ENCODE measurements around the gene GSC2. TPM values are rescaled to one million over a fixed set of nuclear protein-coding genes. Genes with fewer than 3 reads are reported as not detected.

GSC2 gene
- total and polyA plus RNA-seq, 2 of the 8 experiments (the other 6 are each of a cell fraction or from before 2014, with no cell fraction given) = 0.17 to 0.48 TPM

- TF ChIP-seq MAX (IDR thresholded peaks at IDR 0.05) (0 out of 2 replicates have a peak, but pooled peaks have one; percentile 21), GABPA (IDR thresholded peaks at IDR 0.05; ENCODE audit: borderline replicate concordance, insufficient read depth, low read length) (no peak)
- FAIRE-seq (no peak), DNase-seq (ENCODE audit: low read depth in 1 of 2, low spot score in 2 of 2) (peak in 1 of 2 experiments; percentile 66)
- Histone ChIP-seq H2AFZ (ENCODE audit: low read length) (no peak overlapping the region), H3K14ac (ENCODE audit: insufficient read length) (no peak overlapping the region), H3K23me2 (ENCODE audit: low read depth, low read length) (peaks cover 13% of the 10 kb centered on the region), H4K91ac (replicated peaks; ENCODE audit: insufficient read length, low read length) (no peak overlapping the region), H3K4me2 (ENCODE audit: insufficient read depth in 1 of 2, low read depth in 2 of 2, low read length in 2 of 2) (no peak overlapping the region; a peak in 2 of 4 replicates), H3K9ac (replicated peaks in 1 of 4; ENCODE audit: extremely low read depth in 1 of 4, low read depth in 3 of 4, low read length in 3 of 4) (no peak overlapping the region; a peak in 2 of 7 replicates), H3K23ac (ENCODE audit: insufficient read length) (no peak overlapping the region), H3K9me3 (ENCODE audit: insufficient read depth in 2 of 2, low read depth in 1 of 2, low read length in 1 of 2) (no peaks in the 10 kb centered on the region), H4K5ac (ENCODE audit: insufficient read length, low read depth, low read length) (no peak overlapping the region), H2AK5ac (ENCODE audit: low read depth, low read length) (no peak overlapping the region), H3K36me3 (ENCODE audit: control insufficient read depth in 2 of 4, insufficient read depth in 4 of 4, low read length in 3 of 4) (peaks cover 0 to 9% (median 0%) of the 10 kb centered on the region in 4 experiments; a peak in 2 of 8 replicates), H3K56ac (replicated peaks; ENCODE audit: insufficient read length, low read depth, low read length) (no peak overlapping the region), H3K4ac (replicated peaks; ENCODE audit: insufficient read length, low read depth, low read length) (no peak overlapping the region), H4K8ac (ENCODE audit: extremely low read depth, insufficient read depth, low read length) (peak overlapping the region; percentile 46; the same call in 1 of the 2 replicates), H2BK15ac (ENCODE audit: low read length) (no peak overlapping the region), H3K79me1 (ENCODE audit: low read depth, low read length) (peaks cover 18% of the 10 kb centered on the region), H2BK120ac (replicated peaks; ENCODE audit: low read depth, low read length) (no peak overlapping the region), H4K20me1 (replicated peaks in 1 of 2; ENCODE audit: control insufficient read depth in 1 of 2, insufficient read depth in 2 of 2, low read length in 2 of 2) (peaks cover 4 to 29% of the 10 kb centered on the region in 2 experiments), H3K27me3 (replicated peaks in 1 of 4; ENCODE audit: control insufficient read depth in 3 of 4, extremely low read depth in 1 of 4, insufficient read depth in 3 of 4, low read length in 3 of 4) (no peaks in the 10 kb centered on the region), H3K4me3 (ENCODE audit: extremely low read depth in 1 of 4, insufficient read depth in 2 of 4, low read depth in 3 of 4, low read length in 4 of 4) (no peak overlapping the region), H3K4me1 (replicated peaks in 1 of 4; ENCODE audit: control insufficient read depth in 3 of 4, insufficient read depth in 4 of 4, low read length in 3 of 4) (peaks cover 0 to 45% (median 28%) of the 10 kb centered on the region in 4 experiments; a peak in 6 of 7 replicates), H3K27ac (ENCODE audit: low read depth, low read length) (peak overlapping the region; percentile 46; the same call in 1 of the 2 replicates), H3K79me2 (ENCODE audit: control insufficient read depth in 1 of 2, insufficient read depth in 2 of 2, low read length in 2 of 2) (peaks cover 5 to 31% of the 10 kb centered on the region in 2 experiments; a peak in 3 of 4 replicates), H3K18ac (ENCODE audit: extremely low read depth, low read length) (no peak overlapping the region), H2BK20ac (ENCODE audit: low read length) (no peak overlapping the region), H2BK5ac (ENCODE audit: low read depth, low read length) (no peak overlapping the region; the same call in 1 of the 2 replicates), H2BK12ac (ENCODE audit: low read depth, low read length) (0 out of 2 replicates have a peak overlapping the region, but pooled peaks have one; percentile 23)
- CTCF ChIA-PET (ENCODE audit: partially characterized antibody) = interaction anchor here (3.7 kb wide), 1 partner anchor 31 kb away, joined by 28 read pairs; the partner anchor contains the start of gene ESS2
- 89% methylated on average over 8 of the region's 12 CpGs; no CpG with 5 or more reads in 1 of the 2 experiments for WGBS, 2 experiments (ENCODE audit: extremely low coverage in 1 of 2, insufficient coverage in 1 of 2, insufficient read length in 1 of 2, insufficient replicate concordance in 2 of 2, low coverage in 1 of 2, low lambda C conversion rate in 2 of 2, missing lambda C conversion rate in 1 of 2)
- POLR2A ChIA-PET (ENCODE audit: partially characterized antibody) = interaction anchor here (1.8 to 2.3 kb wide), 2 partner anchors 8 to 38 kb away, joined by 8 to 9 read pairs; no protein-coding TSS in a partner anchor
Observed at GRCh38 chr22:19176175-19176643, 26.1 kb upstream of the GSC2 start.

All from H1 (cell line).